GM18951 (cell line): Measurements from ENCODE around the gene BCL2L13.
"Not testable (repeated sequence)": the region's sequence is repeated elsewhere in the genome, so short reads cannot be mapped to it uniquely, and the experiment has no call there.

Experiments used
- POLR2A ChIP-seq: IDR thresholded peaks from 4 replicates; pipeline ENCODE4 v1.6.1; 2011; ENCODE audit warnings: mild to moderate bottlenecking; ENCODE audit not compliant: insufficient read length, insufficient read depth; ENCODE audit errors: extremely low read depth
- in situ Hi-C: fragments of 300-500 bp; cut with MboI; formaldehyde crosslinking; loops from one replicate; pipeline ENCODE4 v1.12.0; 2022; ENCODE audit warnings: low sequenced_read_pairs, mixed read lengths, inconsistent platforms; ENCODE audit not compliant: unreplicated experiment

Gene BCL2L13

GRCh38 chr22:17647991-17648390, 9.4 kb downstream of the BCL2L13 start:
- no peak for TF ChIP-seq POLR2A
- in situ Hi-C loops, result no loop called here

- in situ Hi-C loops, result no loop called here
- no peak for TF ChIP-seq POLR2A
Measured at GRCh38 chr22:17648569-17648968, 10.0 kb downstream of the BCL2L13 start.

GRCh38 chr22:17655289-17655688, 16.7 kb downstream of the BCL2L13 start:
- no peak for TF ChIP-seq POLR2A
- in situ Hi-C loops, result no loop called here

GRCh38 chr22:17656870-17657395, 18.4 kb downstream of the BCL2L13 start:
- in situ Hi-C loops, result no loop called here
- TF ChIP-seq POLR2A, result no peak

GRCh38 chr22:17664414-17665055, 26.0 kb downstream of the BCL2L13 start:
- no peak for TF ChIP-seq POLR2A
- in situ Hi-C loops, result no loop called here

GRCh38 chr22:17665248-17665647, 26.7 kb downstream of the BCL2L13 start:
- TF ChIP-seq POLR2A, result no peak
- in situ Hi-C loops, result no loop called here

- in situ Hi-C loops, result no loop called here
- TF ChIP-seq POLR2A, result no peak
Measured at GRCh38 chr22:17665854-17666253, 27.3 kb downstream of the BCL2L13 start.

GRCh38 chr22:17671521-17672092, 33.0 kb downstream of the BCL2L13 start:
- in situ Hi-C loops, result not testable (repeated sequence)

- TF ChIP-seq POLR2A, result no peak
- in situ Hi-C loops, result no loop called here
Measured at GRCh38 chr22:17672417-17672991, 33.9 kb downstream of the BCL2L13 start.

GRCh38 chr22:17674152-17674551, 35.6 kb downstream of the BCL2L13 start:
- TF ChIP-seq POLR2A, result no peak
- in situ Hi-C loops, result no loop called here

- no peak for TF ChIP-seq POLR2A
- in situ Hi-C loops, result no loop called here
Measured at GRCh38 chr22:17675584-17675983, 37.0 kb downstream of the BCL2L13 start.

- TF ChIP-seq POLR2A, result no peak
- in situ Hi-C loops, result no loop called here
Measured at GRCh38 chr22:17678817-17679385, 40.3 kb downstream of the BCL2L13 start.

GRCh38 chr22:17684245-17684644, 45.7 kb downstream of the BCL2L13 start:
- in situ Hi-C loops, result no loop called here
- TF ChIP-seq POLR2A, result no peak

GRCh38 chr22:17692841-17693240, 54.3 kb downstream of the BCL2L13 start:
- no peak for TF ChIP-seq POLR2A
- in situ Hi-C loops, result no loop called here

- TF ChIP-seq POLR2A, result no peak
- in situ Hi-C loops, result no loop called here
Measured at GRCh38 chr22:17694193-17694592, 55.6 kb downstream of the BCL2L13 start.
